Natural killer cell (primary cell): ENCODE measurements around the gene ATXN10. TPM values are rescaled to one million over a fixed set of nuclear protein-coding genes. Genes with fewer than 3 reads are reported as not detected.
A peak's percentile ranks its signal among the peaks of the same experiment; 100 is the strongest.

ENCODE experiments used
- ATAC-seq, 3 donors: fragments of 150-1000 bp in 2 of 3; fragments of 200-7000 bp in 1 of 3; cut with Tn5 transposase; 1 replicate in 1 of 3; 2 replicates in 2 of 3; pipeline ENCODE4 v1.10.0; 2021; ENCODE audit warnings: mild to moderate bottlenecking in 2 of 3, moderate library complexity in 2 of 3
- DNase-seq, 2 donors: peaks; one replicate each; pipeline versions ENCODE4 v3.0.0 to v3.0.0-alpha.2; 2013 to 2021; ENCODE audit warnings: mixed read lengths in 1 of 2
- H3K27ac ChIP-seq: one replicate; pipeline ENCODE4 v1.5.1; 2013; ENCODE audit warnings: mild to moderate bottlenecking, low read length
- H3K27me3 ChIP-seq: one replicate; pipeline ENCODE4 v1.6.1; 2013; ENCODE audit warnings: low read length; ENCODE audit not compliant: control insufficient read depth, insufficient read depth
- H3K36me3 ChIP-seq: one replicate; pipeline ENCODE4 v1.6.1; 2013; ENCODE audit warnings: low read length; ENCODE audit not compliant: control insufficient read depth, insufficient read depth
- H3K4me1 ChIP-seq: one replicate; pipeline ENCODE4 v1.6.1; 2013; ENCODE audit warnings: low read length; ENCODE audit not compliant: control insufficient read depth, insufficient read depth
- H3K4me3 ChIP-seq: one replicate; pipeline ENCODE4 v1.5.1; 2013; ENCODE audit warnings: low read length
- H3K9me3 ChIP-seq: one replicate; pipeline ENCODE4 v1.6.1; 2013; ENCODE audit warnings: low read length; ENCODE audit not compliant: control insufficient read depth, insufficient read depth
- H3K27ac Mint-ChIP-seq, 2 donors: one replicate each; pipeline ENCODE4 v1.8.0; 2022; ENCODE audit warnings: mild to moderate bottlenecking in 2 of 2, mixed read lengths in 2 of 2, moderate library complexity in 1 of 2
- H3K27me3 Mint-ChIP-seq, 2 donors: one replicate each; pipeline ENCODE4 v1.8.0; 2022; ENCODE audit warnings: low read depth in 2 of 2, mixed read lengths in 2 of 2
- H3K36me3 Mint-ChIP-seq: one replicate; pipeline ENCODE4 v1.8.0; 2022; ENCODE audit warnings: mixed read lengths
- H3K4me1 Mint-ChIP-seq, 2 donors: one replicate each; pipeline ENCODE4 v1.8.0; 2022; ENCODE audit warnings: mixed read lengths in 2 of 2
- H3K4me3 Mint-ChIP-seq: one replicate; pipeline ENCODE4 v1.8.0; 2022; ENCODE audit warnings: mild to moderate bottlenecking, moderate library complexity, mixed read lengths
- H3K9me3 Mint-ChIP-seq, 2 donors: one replicate each; pipeline ENCODE4 v1.8.0; 2022; ENCODE audit warnings: mixed read lengths in 2 of 2
- CTCF ChIP-seq: fragments of 200-600 bp; IDR thresholded peaks from one replicate; pipeline ENCODE4 v1.8.0; 2022; ENCODE audit warnings: antibody characterized with exemption
- WGBS: methylation state at CpG from one replicate; pipeline ENCODE4 v1.1.7; 2013; ENCODE audit warnings: missing lambda C conversion rate; ENCODE audit not compliant: insufficient coverage; 5-methylcytosine and 5-hydroxymethylcytosine counted together
- intact Hi-C: fragments of 100-400 bp; cut with micrococcal nuclease; formaldehyde crosslinking; loops from one replicate; pipeline ENCODE4 v1.14.2; 2022
- total RNA-seq, 4 donors: library from RNA; stranded (reverse); fragments of 120-200 nt in 1 of 4; gene quantifications; one replicate each; pipeline versions ENCODE4 v1.2.3 to v1.2.4, GENCODE V29; 2013 to 2022

ATXN10 gene
- total RNA-seq, 3 donors from 2014 or later (not counting 1 experiment from before 2014, with no cell fraction given): 79.3 to 90.5 (median 88.8) TPM

- peak overlapping the region; percentile 79 to 94 for H3K27ac Mint-ChIP-seq
- H3K4me1 ChIP-seq: peaks cover 13% of the 10 kb centered on the region
- peak overlapping the region; percentile 79 for H3K4me3 ChIP-seq
- ATAC-seq (no peak), DNase-seq (peak in 1 of 2 donors; percentile 16)
- H3K9me3 Mint-ChIP-seq: no peaks in the 10 kb centered on the region
- 13% methylated on average over 32 of the region's 32 CpGs for WGBS
- H3K36me3 ChIP-seq: no peaks in the 10 kb centered on the region
- peak overlapping the region; percentile 69 for H3K27ac ChIP-seq
- no peaks in the 10 kb centered on the region for H3K36me3 Mint-ChIP-seq
- H3K27me3 Mint-ChIP-seq: peaks cover 4 to 7% of the 10 kb centered on the region in 2 donors
- H3K4me1 Mint-ChIP-seq: peaks cover 30 to 34% of the 10 kb centered on the region in 2 donors
- intact Hi-C loops: no loop called here
- H3K4me3 Mint-ChIP-seq: peak overlapping the region; percentile 93
- TF ChIP-seq CTCF: no peak
- no peaks in the 10 kb centered on the region for H3K9me3 ChIP-seq
- H3K27me3 ChIP-seq: no peaks in the 10 kb centered on the region
Observed at GRCh38 chr22:45670981-45671782, 452 bp upstream of the ATXN10 start.

GRCh38 chr22:45672564-45673481 lies 1.2 kb downstream of the ATXN10 start:
- no peak for DNase-seq
- peak overlapping the region; percentile 57 for H3K27ac ChIP-seq
- H3K27ac Mint-ChIP-seq: peak overlapping the region; percentile 79 to 94
- H3K27me3 Mint-ChIP-seq: no peaks in the 10 kb centered on the region
- TF ChIP-seq CTCF: no peak
- no peaks in the 10 kb centered on the region for H3K27me3 ChIP-seq
- H3K9me3 Mint-ChIP-seq: no peaks in the 10 kb centered on the region
- peaks cover 13% of the 10 kb centered on the region for H3K4me1 ChIP-seq
- peak overlapping the region; percentile 87 for H3K4me3 Mint-ChIP-seq
- H3K4me3 ChIP-seq: peak overlapping the region; percentile 69
- ATAC-seq: peak in 2 of 3 donors; percentile 1 to 8
- intact Hi-C loops: no loop called here
- WGBS: 21% methylated on average over 14 of the region's 14 CpGs
- H3K4me1 Mint-ChIP-seq: peaks cover 30 to 39% of the 10 kb centered on the region in 2 donors
- no peaks in the 10 kb centered on the region for H3K36me3 Mint-ChIP-seq
- no peaks in the 10 kb centered on the region for H3K9me3 ChIP-seq
- no peaks in the 10 kb centered on the region for H3K36me3 ChIP-seq

- 87% methylated on average over 10 of the region's 10 CpGs for whole genome bisulfite sequencing
- Histone ChIP-seq H3K4me3 (no peak overlapping the region), H3K27ac (no peak overlapping the region), H3K36me3 (no peaks in the 10 kb centered on the region), H3K4me1 (peaks cover 13% of the 10 kb centered on the region), H3K9me3 (no peaks in the 10 kb centered on the region), H3K27me3 (no peaks in the 10 kb centered on the region)
- peaks cover 30 to 41% of the 10 kb centered on the region in 2 donors for H3K4me1 Mint-ChIP-seq
- intact Hi-C loops: no loop called here
- ATAC-seq (no peak), DNase-seq (no peak)
- no peak for TF ChIP-seq CTCF
- H3K27me3 Mint-ChIP-seq: no peaks in the 10 kb centered on the region
- no peaks in the 10 kb centered on the region for H3K36me3 Mint-ChIP-seq
- H3K27ac Mint-ChIP-seq: peak overlapping the region; percentile 79 to 94
- H3K9me3 Mint-ChIP-seq: no peaks in the 10 kb centered on the region
- H3K4me3 Mint-ChIP-seq: peak overlapping the region; percentile 14
Observed at GRCh38 chr22:45673482-45674175, 2.0 kb downstream of the ATXN10 start.
